Ovary (tissue), 9 donors: ENCODE data around the gene CSMD2. TPM values are rescaled to one million over a fixed set of nuclear protein-coding genes. Genes with fewer than 3 reads are reported as not detected.

ENCODE experiments used
- DNase-seq, 5 donors: peaks; one replicate each; pipeline ENCODE4 v3.0.0-alpha.2; 2019 to 2020
- H3K27ac ChIP-seq, 2 donors: fragments of 200-600 bp; one replicate each; pipeline versions ENCODE4 v1.5.1 to v1.8.0; 2019 to 2022
- H3K27me3 ChIP-seq: fragments of 200-600 bp; one replicate; pipeline ENCODE4 v1.8.0; 2022
- H3K36me3 ChIP-seq: fragments of 200-600 bp; sonication (generic); one replicate; pipeline ENCODE4 v1.5.1; 2019
- H3K4me1 ChIP-seq: one replicate; pipeline ENCODE4 v1.8.1; 2013; ENCODE audit warnings: mild to moderate bottlenecking, moderate library complexity; ENCODE audit not compliant: insufficient read depth
- H3K4me3 ChIP-seq: fragments of 200-600 bp; sonication (generic); one replicate; pipeline ENCODE4 v1.5.1; 2017
- H3K9me3 ChIP-seq, 2 donors: fragments of 200-600 bp in 1 of 2; sonication (generic) in 1 of 2; one replicate each; pipeline versions ENCODE4 v1.5.1 to v1.8.1; 2013 to 2019; ENCODE audit warnings: mild to moderate bottlenecking in 1 of 2, moderate library complexity in 1 of 2
- CTCF ChIP-seq, 3 donors: fragments of 450-650 bp in 2 of 3; fragments of 200-600 bp in 1 of 3; IDR thresholded peaks; one replicate each; pipeline versions ENCODE4 v1.5.1 to v1.8.0; 2016 to 2022; ENCODE audit warnings: antibody characterized with exemption in 3 of 3, mild to moderate bottlenecking in 1 of 3
- EP300 ChIP-seq: sonication (generic); formaldehyde crosslinking; IDR thresholded peaks from one replicate; pipeline ENCODE4 v1.6.1; 2017; ENCODE audit warnings: antibody characterized with exemption
- POLR2A ChIP-seq: fragments of 450-650 bp; IDR thresholded peaks from one replicate; pipeline ENCODE4 v1.6.1; 2017; ENCODE audit warnings: antibody characterized with exemption, mild to moderate bottlenecking, moderate library complexity
- WGBS, 3 donors: extraction: QIAGEN DNeasy Blood & Tissue Kit in 1 of 3; methylation state at CpG; one replicate each; pipeline versions ENCODE4 v1.1.5 to v1.1.7; 2013 to 2017; 5-methylcytosine and 5-hydroxymethylcytosine counted together
- intact Hi-C, 4 donors: fragments of 100-400 bp; cut with DNase I; formaldehyde crosslinking; loops; one replicate each; pipeline versions ENCODE4 v1.11.0 to v1.15.1; 2022 to 2023
- polyA plus RNA-seq, 2 donors: library from polyadenylated mRNA; stranded (reverse); fragments of 200-250 nt in 1 of 2; fragments of 350-450 nt in 1 of 2; fragmentation: Illumina TruSeq in 1 of 2; extraction: RNeasy Lipid Tissue Mini Kit (QIAGEN cat#74804) in 1 of 2; gene quantifications; one replicate each; pipeline ENCODE4 v1.2.3, GENCODE V29; 2013 to 2014
- total RNA-seq, 7 donors: library from RNA; depleted of rRNA in 2 of 7; stranded (reverse); fragments of >200 nt in 2 of 7; fragmentation: NEBNext Ultra II Directional in 3 of 7; extraction: Animal tissue kit (Norgen Biotek cat#: 25700) in 3 of 7; gene quantifications; one replicate each; pipeline versions ENCODE4 v1.1.0 to v1.2.4, GENCODE V29; 2016 to 2023
- donor health status: DM: no; HTN: no; CAD: no; lungs with moderate emphysema.
- donor health status: DM: no; HTN: no; CAD: no.
- donor health status: Bipolar disorder and iron deficiency.
- donor health status: DM: yes; HTN: yes; CAD: no.
- donor health status: DM: no; HTN: no; CAD: no.
- donor health status: DM: yes; HTN: yes; CAD: no.

The CSMD2 gene
- total and polyA plus RNA-seq, 9 donors, result 0.04 to 1.6 (median 0.18) TPM; not detected in 3

GRCh38 chr1:33895396-33895795 lies 269.6 kb downstream of the CSMD2 start:
- Histone ChIP-seq H3K27me3 (no peaks in the 10 kb centered on the region), H3K4me1 (no peaks in the 10 kb centered on the region), H3K27ac (no peak overlapping the region), H3K36me3 (no peaks in the 10 kb centered on the region), H3K9me3 (no peaks in the 10 kb centered on the region), H3K4me3 (no peak overlapping the region)
- intact Hi-C loops, result no loop called here
- 71 to 82% (median 80%) methylated on average over 8 of the region's 8 CpGs for WGBS, 3 donors
- TF ChIP-seq EP300, result no peak
- no peak for TF ChIP-seq POLR2A
- no peak for TF ChIP-seq CTCF (IDR thresholded peaks at IDR 0.05)
- no peak for DNase-seq

GRCh38 chr1:33893147-33893830 lies 271.7 kb downstream of the CSMD2 start:
- intact Hi-C loops, result no loop called here
- Histone ChIP-seq H3K4me1 (no peaks in the 10 kb centered on the region), H3K36me3 (no peaks in the 10 kb centered on the region), H3K27ac (no peak overlapping the region), H3K27me3 (no peaks in the 10 kb centered on the region), H3K9me3 (no peaks in the 10 kb centered on the region), H3K4me3 (no peak overlapping the region)
- no peak for DNase-seq
- 29 to 32% (median 30%) methylated on average over 3 of the region's 3 CpGs for WGBS, 3 donors
- TF ChIP-seq POLR2A (no peak), CTCF (IDR thresholded peaks at IDR 0.05) (no peak), EP300 (no peak)

GRCh38 chr1:33886496-33886895 lies 278.5 kb downstream of the CSMD2 start:
- Histone ChIP-seq H3K27ac (no peak overlapping the region), H3K4me3 (no peak overlapping the region), H3K27me3 (no peaks in the 10 kb centered on the region), H3K4me1 (no peaks in the 10 kb centered on the region), H3K9me3 (no peaks in the 10 kb centered on the region), H3K36me3 (no peaks in the 10 kb centered on the region)
- DNase-seq, result no peak
- WGBS, 3 donors, result 14 to 41% (median 18%) methylated on average over 5 of the region's 5 CpGs
- intact Hi-C loops, result no loop called here
- TF ChIP-seq POLR2A (no peak), EP300 (no peak), CTCF (IDR thresholded peaks at IDR 0.05) (no peak)

- no peak overlapping the region for H3K27ac ChIP-seq
- TF ChIP-seq EP300 (no peak), POLR2A (no peak)
- 38 to 46% (median 40%) methylated on average over 2 of the region's 2 CpGs for WGBS, 3 donors
- H3K27me3 ChIP-seq, result no peaks in the 10 kb centered on the region
- no peaks in the 10 kb centered on the region for H3K9me3 ChIP-seq
- H3K4me3 ChIP-seq, result no peak overlapping the region
- no peaks in the 10 kb centered on the region for H3K4me1 ChIP-seq
- H3K36me3 ChIP-seq, result no peaks in the 10 kb centered on the region
- no peak for DNase-seq
- intact Hi-C loops, result no loop called here
These were observed 284.7 kb downstream of the CSMD2 start for GRCh38 chr1:33880305-33880704.

GRCh38 chr1:33878392-33878791 lies 286.6 kb downstream of the CSMD2 start:
- Histone ChIP-seq H3K36me3 (no peaks in the 10 kb centered on the region), H3K4me3 (no peak overlapping the region), H3K9me3 (no peaks in the 10 kb centered on the region), H3K4me1 (no peaks in the 10 kb centered on the region), H3K27me3 (no peaks in the 10 kb centered on the region), H3K27ac (no peak overlapping the region)
- intact Hi-C loops, result no loop called here
- WGBS, 3 donors, result 78 to 97% (median 83%) methylated on average over 2 of the region's 2 CpGs
- DNase-seq, result no peak
- TF ChIP-seq POLR2A (no peak), EP300 (no peak), CTCF (IDR thresholded peaks at IDR 0.05) (no peak)
